Cardiac fibroblast (primary cell): ENCODE results near the gene RRM1.
A peak's percentile ranks its signal among the peaks of the same experiment; 100 is the strongest.
"Not testable (repeated sequence)": the region's sequence is repeated elsewhere in the genome, so short reads cannot be mapped to it uniquely, and the experiment has no call there.

Source experiments
- DNase-seq, 2 donors: peaks; one replicate each; pipeline versions ENCODE4 v3.0.0 to v3.0.0-alpha.2; 2010; ENCODE audit warnings: low read depth in 2 of 2
- H3K4me3 ChIP-seq, 2 donors: replicated peaks in 1 of 2; 1 replicate in 1 of 2; 2 replicates in 1 of 2; pipeline ENCODE4 v1.5.1; 2011; ENCODE audit warnings: low read depth in 2 of 2, low read length in 2 of 2, mild to moderate bottlenecking in 2 of 2, moderate library complexity in 1 of 2
- CTCF ChIP-seq: IDR thresholded peaks from one replicate; pipeline ENCODE4 v1.5.1; 2011; ENCODE audit warnings: low read depth, mild to moderate bottlenecking, low read length, inconsistent platforms

The RRM1 gene

GRCh38 chr11:4094348-4095291, at the start of gene RRM1:
RRM1 (plus strand) TSS chr11:4094799; CDS start chr11:4095013, 214 bp downstream.
- DNase-seq, result peak; percentile 96 to 98
- TF ChIP-seq CTCF, result no peak
- peak within 1 kb of the TSS; percentile 82 to 94 for H3K4me3 ChIP-seq

- no peak overlapping the region for H3K4me3 ChIP-seq
- TF ChIP-seq CTCF, result no peak
- peak in 1 of 2 donors; percentile 42 for DNase-seq
Measured at GRCh38 chr11:4044976-4045646, 49.5 kb upstream of the RRM1 start.

- DNase-seq, result no peak
- no peak overlapping the region for H3K4me3 ChIP-seq
- TF ChIP-seq CTCF, result no peak
Measured at GRCh38 chr11:4048340-4048739, 46.3 kb upstream of the RRM1 start.

GRCh38 chr11:4049006-4049405, 45.6 kb upstream of the RRM1 start:
- no peak overlapping the region for H3K4me3 ChIP-seq
- peak in 1 of 2 donors; percentile 25 for DNase-seq
- no peak for TF ChIP-seq CTCF

- H3K4me3 ChIP-seq, result no peak overlapping the region
- no peak for DNase-seq
- no peak for TF ChIP-seq CTCF
Measured at GRCh38 chr11:4050138-4050537, 44.5 kb upstream of the RRM1 start.

GRCh38 chr11:4053200-4053599, 41.4 kb upstream of the RRM1 start:
- not testable (repeated sequence) for DNase-seq, H3K4me3 ChIP-seq

- no peak for TF ChIP-seq CTCF
- no peak overlapping the region for H3K4me3 ChIP-seq
- no peak for DNase-seq
Measured at GRCh38 chr11:4054643-4055042, 40.0 kb upstream of the RRM1 start.
